K562 (cell line): Measurements from ENCODE around the gene BTBD18. TPM values are rescaled to one million over a fixed set of nuclear protein-coding genes. Genes with fewer than 3 reads are reported as not detected.

Experiments used
- ATAC-seq: fragments of 200-7000 bp; cut with Tn5 transposase; 3 replicates; pipeline ENCODE4 v1.9.1; 2020; ENCODE audit warnings: moderate library complexity
- BruUV-seq: library from RNA; stranded (reverse); fragments of 400-500 nt; replicated peaks from 2 replicates; lab custom pipeline; 2021; lab: Mats Ljungman, UMichigan
- CTCF ChIA-PET: fragments of 300-600 bp; formaldehyde crosslinking; extraction: SDS; loops from one replicate; lab custom pipeline; 2021; ENCODE audit warnings: low intra/inter-chr PET ratio; lab: Yijun Ruan, JAX
- POLR2A ChIA-PET: fragments of 300-600, 350-650 bp; sonication (Branson Sonifier 250); formaldehyde crosslinking; extraction: SDS; loops from one replicate; lab custom pipeline; 2021; ENCODE audit warnings: antibody characterized with exemption, inconsistent platforms; lab: Yijun Ruan, JAX
- DNase-seq, 4 experiments: peaks; one replicate each; pipeline versions ENCODE4 v3.0.0 to v3.0.0-alpha.2; 2011 to 2018; ENCODE audit warnings: low spot score in 3 of 4, mixed read lengths in 3 of 4; ENCODE audit errors: extremely low read depth in 1 of 4
- FAIRE-seq: peaks from 2 replicates; lab custom pipeline; 2011; peaks lifted over from hg19 to GRCh38; lab: Jason Lieb, UNC
- H2AFZ ChIP-seq: 2 replicates; pipeline ENCODE4 v1.6.0; 2011; ENCODE audit warnings: low read depth, low read length, control low read depth, inconsistent platforms
- H3K27ac ChIP-seq: fragments of 200-600 bp; 3 replicates; pipeline ENCODE4 v1.8.0; 2011; ENCODE audit warnings: low read depth, mild to moderate bottlenecking, control low read depth, inconsistent platforms, low read length, moderate library complexity, mixed read lengths; ENCODE audit errors: extremely low read depth
- H3K27me3 ChIP-seq, 2 experiments: fragments of 300-600 bp in 1 of 2; 2 replicates in 1 of 2; 3 replicates in 1 of 2; pipeline versions ENCODE4 v1.6.0 to v1.8.0; 2011; ENCODE audit warnings: inconsistent platforms in 2 of 2, low read length in 2 of 2, mild to moderate bottlenecking in 1 of 2, mixed read lengths in 1 of 2, moderate library complexity in 1 of 2; ENCODE audit not compliant: control insufficient read depth in 2 of 2, insufficient read depth in 2 of 2
- H3K36me3 ChIP-seq: fragments of 300-600 bp; 3 replicates; pipeline ENCODE4 v1.8.0; 2011; ENCODE audit warnings: mild to moderate bottlenecking, low read length, inconsistent platforms; ENCODE audit not compliant: control insufficient read depth, insufficient read depth
- H3K4me1 ChIP-seq, 2 experiments: fragments of 200-600 bp in 1 of 2; replicated peaks in 1 of 2; 2 replicates in 1 of 2; 3 replicates in 1 of 2; pipeline versions ENCODE4 v1.5.1 to v1.8.0; 2011; ENCODE audit warnings: inconsistent platforms in 2 of 2, low read length in 2 of 2, mild to moderate bottlenecking in 1 of 2, mixed read lengths in 1 of 2, moderate library complexity in 1 of 2; ENCODE audit not compliant: control insufficient read depth in 2 of 2, insufficient read depth in 2 of 2
- H3K4me2 ChIP-seq: 2 replicates; pipeline ENCODE4 v1.6.1; 2011; ENCODE audit warnings: low read length, control low read depth, inconsistent platforms, mixed read lengths; ENCODE audit not compliant: insufficient read depth
- H3K4me3 ChIP-seq: fragments of 200-600 bp; sonication (generic), shearing (Covaris generic); 2 replicates; pipeline ENCODE4 v1.5.1; 2016; ENCODE audit warnings: control low read depth, inconsistent platforms
- H3K79me2 ChIP-seq: fragments of 200-600 bp; 3 replicates; pipeline ENCODE4 v1.8.0; 2011; ENCODE audit warnings: low read length, inconsistent platforms; ENCODE audit not compliant: control insufficient read depth, insufficient read depth
- H3K9ac ChIP-seq, 2 experiments: 2 replicates each; pipeline versions ENCODE4 v1.6.0 to v1.6.1; 2011; ENCODE audit warnings: low read depth in 2 of 2, low read length in 2 of 2, control low read depth in 1 of 2, inconsistent platforms in 1 of 2, mild to moderate bottlenecking in 1 of 2, mixed read lengths in 1 of 2; ENCODE audit not compliant: insufficient read depth in 1 of 2
- H3K9me1 ChIP-seq: one replicate; pipeline ENCODE4 v1.6.0; 2011; ENCODE audit warnings: inconsistent platforms, mild to moderate bottlenecking, low read length, moderate library complexity; ENCODE audit not compliant: control insufficient read depth, insufficient read depth
- H3K9me3 ChIP-seq: replicated peaks from 2 replicates; pipeline ENCODE4 v1.5.1; 2011; ENCODE audit warnings: low read depth, low read length, inconsistent platforms; ENCODE audit not compliant: control insufficient read depth, insufficient read depth
- H4K20me1 ChIP-seq: replicated peaks from 2 replicates; pipeline ENCODE4 v1.6.1; 2011; ENCODE audit warnings: low read length, inconsistent platforms, mixed read lengths; ENCODE audit not compliant: control insufficient read depth, insufficient read depth
- FOXA3 ChIP-seq, 2 experiments: fragments of 450-650 bp in 1 of 2; sonication (generic) in 1 of 2; formaldehyde crosslinking; IDR thresholded peaks in 1 of 2; conservative IDR thresholded peaks in 1 of 2; 2 replicates each; pipeline versions ENCODE4 v1.4.0 to v1.8.0; 2020 to 2022; ENCODE audit warnings: mild to moderate bottlenecking in 2 of 2, missing genetic modification reagents in 1 of 2
- GTF2E2 ChIP-seq: fragments of 200-800 bp; sonication (Bioruptor generic); IDR thresholded peaks from 2 replicates; pipeline ENCODE4 v1.6.1; 2016; ENCODE audit warnings: missing genetic modification characterization, missing compliant biosample characterization
- HES1 ChIP-seq: fragments of 450-650 bp; IDR thresholded peaks from 2 replicates; pipeline ENCODE4 v1.6.1; 2016; ENCODE audit warnings: low read depth, mild to moderate bottlenecking, moderate library complexity
- HEY1 ChIP-seq: fragments of 250-450 bp; sonication (Bioruptor Pico); IDR thresholded peaks from 2 replicates; pipeline ENCODE4 v1.5.0; 2020; ENCODE audit warnings: mild to moderate bottlenecking, moderate library complexity, borderline replicate concordance
- PHTF2 ChIP-seq: fragments of 250-450 bp; sonication (Bioruptor Pico); IDR thresholded peaks from 2 replicates; pipeline ENCODE4 v1.5.0; 2021; ENCODE audit warnings: mild to moderate bottlenecking
- RBM15 ChIP-seq: fragments of 200-400 bp; formaldehyde crosslinking; IDR thresholded peaks from 2 replicates; pipeline ENCODE4 v1.6.1; 2018; ENCODE audit warnings: mild to moderate bottlenecking, low read length, moderate library complexity; ENCODE audit not compliant: insufficient read depth
- RCOR1 ChIP-seq, 2 experiments: IDR thresholded peaks; 2 replicates each; pipeline ENCODE4 v1.6.1; 2012; ENCODE audit warnings: low read depth in 2 of 2, low read length in 2 of 2, borderline replicate concordance in 1 of 2, improper control_type of control experiment in 1 of 2
- XRCC4 ChIP-seq: IDR thresholded peaks from one replicate; pipeline ENCODE4 v1.6.1; 2011; ENCODE audit not compliant: insufficient read depth, insufficient read length; ENCODE audit errors: extremely low read depth
- ZNF445 ChIP-seq: fragments of 250-450 bp; sonication (Bioruptor Pico); IDR thresholded peaks from 2 replicates; pipeline ENCODE4 v1.4.0; 2020; ENCODE audit warnings: low read depth, mild to moderate bottlenecking, moderate library complexity
- ZNF449 ChIP-seq: fragments of 250-450 bp; sonication (Bioruptor Pico); IDR thresholded peaks from 2 replicates; pipeline ENCODE4 v1.8.0; 2022; ENCODE audit warnings: moderate library complexity, mild to moderate bottlenecking, inconsistent platforms
- ZNF586 ChIP-seq: fragments of 450-650 bp; formaldehyde crosslinking; conservative IDR thresholded peaks from 2 replicates; pipeline ENCODE4 v1.4.0; 2020; ENCODE audit warnings: mild to moderate bottlenecking, moderate library complexity
- ZNF639 ChIP-seq, 2 experiments: fragments of 200-800 bp in 1 of 2; sonication (Bioruptor generic) in 1 of 2; sonication (generic) in 1 of 2; formaldehyde crosslinking in 1 of 2; IDR thresholded peaks in 1 of 2; conservative IDR thresholded peaks in 1 of 2; 2 replicates each; pipeline versions ENCODE4 v1.5.0 to v1.6.1; 2016 to 2020; ENCODE audit warnings: missing compliant biosample characterization in 1 of 2, missing genetic modification characterization in 1 of 2, missing genetic modification reagents in 1 of 2
- WGBS: fragments of 100-300 bp; shearing (Covaris generic); methylation state at CpG from one replicate; pipeline ENCODE4 v1.1.6; 2016; ENCODE audit warnings: low coverage, mixed read lengths; ENCODE audit not compliant: insufficient coverage; ENCODE audit errors: missing lambda C conversion rate; 5-methylcytosine and 5-hydroxymethylcytosine counted together
- in situ Hi-C: fragments of 300-500 bp; cut with MboI; formaldehyde crosslinking; loops from 4 replicates; pipeline ENCODE4 v1.15.0; 2018; ENCODE audit warnings: inconsistent platforms, mixed read lengths
- intact Hi-C: fragments of 100-400 bp; cut with micrococcal nuclease; formaldehyde crosslinking; loops from 2 replicates; pipeline ENCODE4 v1.14.2; 2022
- polyA plus RNA-seq, 8 experiments: library from polyadenylated mRNA; depleted of rRNA in 4 of 8; stranded (reverse) in 5 of 8; unstranded in 3 of 8; fragments of >200 nt; fragmentation: Nextera tagmentation in 2 of 8; fragmentation: Illumina TruSeq in 1 of 8; extraction: Ambion mirVana in 2 of 8; extraction: Trizol in 1 of 8; gene quantifications; 2 replicates each; pipeline versions ENCODE4 v1.2.1 to v1.2.3, GENCODE V29; 2011 to 2014; ENCODE audit warnings: inconsistent platforms in 1 of 8, missing spikeins in 1 of 8
- total RNA-seq, 7 experiments: library from RNA; depleted of rRNA in 6 of 7; stranded (reverse); fragments of >200 nt in 6 of 7; fragmentation: Illumina TruSeq in 2 of 7; extraction: Trizol in 2 of 7; gene quantifications; 2 replicates each; pipeline versions ENCODE4 v1.2.1 to v1.2.3, GENCODE V29; 2011 to 2021; ENCODE audit warnings: low replicate concordance in 1 of 7

The BTBD18 gene
- total and polyA plus RNA-seq, 9 of the 15 experiments (the other 6 are each of a cell fraction or from before 2014, with no cell fraction given), result 0.06 TPM; not detected in 8

GRCh38 chr11:57712256-57713150 lies 39.1 kb downstream of the BTBD18 start, which contains the start of gene TMX2:
Gene TMX2 (plus strand): TSS chr11:57712593. CDS start chr11:57712619, 26 bp downstream.
- Histone ChIP-seq H3K4me3 (peak within 1 kb of the TSS; percentile 95), H3K9me1 (no peaks in the 10 kb centered on the region), H4K20me1 (0 out of 2 replicates have a peak, but pooled peaks cover 4% of the 10 kb centered on the region), H3K4me2 (peak within 1 kb of the TSS; percentile 98), H3K9ac (peak within 1 kb of the TSS; percentile 99 to 100), H3K27ac (peak within 1 kb of the TSS; percentile 99), H3K9me3 (no peaks in the 10 kb centered on the region; the same call in 1 of the 2 replicates), H3K36me3 (peaks cover 23% of the 10 kb centered on the region; the same call in 1 of the 3 replicates), H3K79me2 (peaks cover 61% of the 10 kb centered on the region), H2AFZ (peak within 1 kb of the TSS; percentile 91), H3K4me1 (peaks cover 9% of the 10 kb centered on the region in 2 experiments; a peak in 3 of 5 replicates), H3K27me3 (no peaks in the 10 kb centered on the region)
- TSS peak; percentile 74 for BruUV-seq
- ChIA-PET CTCF (no interaction called here), POLR2A (interaction anchor here (0.6 to 4.0 kb wide), 14 partner anchors 10 to 372 kb away, joined by 3 to 53 read pairs (median 4); partner anchors contain the start of genes CTNND1 and SELENOH)
- in situ Hi-C loops, result no loop called here
- ATAC-seq (peak; percentile 95), DNase-seq (peak; percentile 68 to 97 (median 81)), FAIRE-seq (peak; percentile 98)
- WGBS, result under 1% methylated on average over 53 of the region's 53 CpGs
- intact Hi-C loops, result loop anchor here (1.0 to 2.0 kb wide), 2 partner anchors 45 to 88 kb away; no protein-coding TSS in a partner anchor
- TF ChIP-seq ZNF586, result no peak
- TF ChIP-seq XRCC4, result no peak
- TF ChIP-seq RCOR1 (IDR thresholded peaks at IDR 0.05; ENCODE audit: borderline replicate concordance in 1 of 2, low read depth in 2 of 2, low read length in 2 of 2), result no peak
- TF ChIP-seq HEY1 (CRISPR knock-in tag), result no peak
- TF ChIP-seq PHTF2 (CRISPR knock-in tag), result no peak
- TF ChIP-seq HES1, result no peak
- no peak for TF ChIP-seq ZNF449 (CRISPR knock-in tag)
- no peak for TF ChIP-seq ZNF445 (CRISPR knock-in tag)
- peak; percentile 77; the same call in 1 of the 2 replicates for TF ChIP-seq GTF2E2
- TF ChIP-seq ZNF639 (CRISPR knock-in tag; conservative IDR thresholded peaks at IDR 0.05 in 1 of 2, IDR thresholded peaks at IDR 0.05 in 1 of 2), result peak in 1 of 2 experiments; percentile 53; a peak in 1 of 4 replicates
- 0 out of 4 replicates have a peak, but pooled peaks of 1 of the 2 experiments have one; percentile 42 for TF ChIP-seq FOXA3 (CRISPR knock-in tag; conservative IDR thresholded peaks at IDR 0.05 in 1 of 2, IDR thresholded peaks at IDR 0.05 in 1 of 2)
- no peak for TF ChIP-seq RBM15
